Measurements from ENCODE around the gene LRIF1. TPM values are rescaled to one million over a fixed set of nuclear protein-coding genes. Genes with fewer than 3 reads are reported as not detected.

The LRIF1 gene
- total RNA-seq, 1 donor from 2014 or later = 28.4 TPM

DNA sequence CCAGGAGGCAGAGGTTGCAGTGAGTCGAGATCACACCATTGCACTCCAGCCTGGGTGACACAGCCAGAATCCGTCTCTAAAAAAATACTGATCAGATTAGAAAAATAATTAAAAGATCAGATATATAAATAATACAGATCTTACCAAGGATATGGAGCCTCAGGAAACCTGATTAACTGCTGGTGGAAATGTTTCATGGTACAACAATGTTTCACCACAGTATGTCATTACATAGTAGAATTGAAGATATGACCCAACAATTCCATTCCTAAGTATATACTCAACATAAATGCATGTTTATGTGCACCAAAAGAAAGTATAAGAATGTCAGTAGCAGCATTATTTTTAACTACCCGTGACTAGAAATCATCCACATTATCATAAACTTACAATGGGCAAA, 49.0 kb downstream of the LRIF1 start:
- H3K27me3 Mint-ChIP-seq (ENCODE audit: insufficient read depth, low read depth) = no peaks in the 10 kb centered on the region
- Histone ChIP-seq H3F3A (ENCODE audit: low read depth) (no peaks in the 10 kb centered on the region), H4K20me1 (ENCODE audit: low read depth) (no peaks in the 10 kb centered on the region), H3K27ac (no peak overlapping the region), H3K4me1 (no peaks in the 10 kb centered on the region), H3K9ac (no peak overlapping the region), H3K27me3 (no peaks in the 10 kb centered on the region), H3K4me2 (no peak overlapping the region), H3K36me3 (no peaks in the 10 kb centered on the region), H3K79me2 (ENCODE audit: low read depth) (no peaks in the 10 kb centered on the region), H3K4me3 (no peak overlapping the region), H3K9me3 (ENCODE audit: low read depth) (no peaks in the 10 kb centered on the region), H2AFZ (replicated peaks) (no peak overlapping the region)
- H3K4me1 Mint-ChIP-seq = peaks cover 3% of the 10 kb centered on the region
- H3K36me3 Mint-ChIP-seq = no peaks in the 10 kb centered on the region
- TF ChIP-seq EZH2phosphoT487 (IDR thresholded peaks at IDR 0.05) (no peak), EZH2 (IDR thresholded peaks at IDR 0.05) (no peak)
- TF ChIP-seq, protein P1, sequence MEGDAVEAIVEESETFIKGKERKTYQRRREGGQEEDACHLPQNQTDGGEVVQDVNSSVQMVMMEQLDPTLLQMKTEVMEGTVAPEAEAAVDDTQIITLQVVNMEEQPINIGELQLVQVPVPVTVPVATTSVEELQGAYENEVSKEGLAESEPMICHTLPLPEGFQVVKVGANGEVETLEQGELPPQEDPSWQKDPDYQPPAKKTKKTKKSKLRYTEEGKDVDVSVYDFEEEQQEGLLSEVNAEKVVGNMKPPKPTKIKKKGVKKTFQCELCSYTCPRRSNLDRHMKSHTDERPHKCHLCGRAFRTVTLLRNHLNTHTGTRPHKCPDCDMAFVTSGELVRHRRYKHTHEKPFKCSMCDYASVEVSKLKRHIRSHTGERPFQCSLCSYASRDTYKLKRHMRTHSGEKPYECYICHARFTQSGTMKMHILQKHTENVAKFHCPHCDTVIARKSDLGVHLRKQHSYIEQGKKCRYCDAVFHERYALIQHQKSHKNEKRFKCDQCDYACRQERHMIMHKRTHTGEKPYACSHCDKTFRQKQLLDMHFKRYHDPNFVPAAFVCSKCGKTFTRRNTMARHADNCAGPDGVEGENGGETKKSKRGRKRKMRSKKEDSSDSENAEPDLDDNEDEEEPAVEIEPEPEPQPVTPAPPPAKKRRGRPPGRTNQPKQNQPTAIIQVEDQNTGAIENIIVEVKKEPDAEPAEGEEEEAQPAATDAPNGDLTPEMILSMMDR (IDR thresholded peaks at IDR 0.05) = no peak
- no peak overlapping the region for H3K27ac Mint-ChIP-seq
- DNase-seq (ENCODE audit: low spot score) = no peak
- peaks cover 2% of the 10 kb centered on the region for H3K9me3 Mint-ChIP-seq
- no peak overlapping the region for H3K4me3 Mint-ChIP-seq

- H3K4me3 ChIP-seq = no peak overlapping the region
- no peaks in the 10 kb centered on the region for H3K4me1 ChIP-seq
- peaks cover 3% of the 10 kb centered on the region for H3K9me3 Mint-ChIP-seq
Measured at GRCh38 chr1:110912784-110913183, 50.9 kb downstream of the LRIF1 start.

DNA sequence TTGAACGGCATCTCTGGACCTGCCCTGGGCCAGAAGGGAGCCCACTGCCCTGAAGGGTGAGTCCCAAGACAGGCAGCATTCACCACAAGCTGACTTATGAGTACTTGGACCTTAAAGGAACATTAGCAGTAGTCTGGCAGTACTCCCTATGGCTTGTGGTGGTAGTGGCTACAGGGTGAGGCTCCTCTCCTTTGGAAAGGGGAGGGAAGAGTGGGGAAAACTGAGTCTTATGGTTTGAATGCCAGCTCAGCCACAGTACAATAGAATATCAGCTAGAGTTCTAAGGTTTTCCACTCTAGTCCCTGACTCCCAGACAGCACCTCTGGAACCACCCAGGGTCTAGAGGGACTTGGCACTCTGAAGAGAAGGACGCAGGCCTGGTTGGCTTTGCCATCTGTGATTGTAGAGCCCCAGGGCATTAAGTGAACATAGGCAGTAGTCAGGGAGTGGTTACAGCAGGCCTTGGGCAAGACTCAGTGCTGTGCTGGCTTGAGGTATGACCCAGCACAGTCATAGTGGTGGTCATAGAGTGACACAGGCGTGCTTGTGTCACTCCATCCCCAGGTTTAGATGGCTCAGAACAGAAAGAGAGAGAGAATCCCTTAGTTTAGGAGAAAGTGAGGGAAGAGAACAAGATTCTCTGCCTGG, 59.7 kb downstream of the LRIF1 start:
- Mint-ChIP-seq H3K4me3 (no peak overlapping the region), H3K27ac (no peak overlapping the region), H3K9me3 (no peaks in the 10 kb centered on the region), H3K36me3 (no peaks in the 10 kb centered on the region), H3K4me1 (no peaks in the 10 kb centered on the region), H3K27me3 (ENCODE audit: insufficient read depth, low read depth) (peaks cover 2% of the 10 kb centered on the region)
- no peak for DNase-seq (ENCODE audit: low spot score)
- Histone ChIP-seq H3K4me3 (no peak overlapping the region), H3K27ac (no peak overlapping the region), H3F3A (ENCODE audit: low read depth) (no peaks in the 10 kb centered on the region), H3K4me2 (no peak overlapping the region), H3K9me3 (ENCODE audit: low read depth) (no peaks in the 10 kb centered on the region), H3K9ac (no peak overlapping the region), H3K79me2 (ENCODE audit: low read depth) (no peaks in the 10 kb centered on the region), H3K27me3 (no peaks in the 10 kb centered on the region), H3K4me1 (no peaks in the 10 kb centered on the region), H3K36me3 (no peaks in the 10 kb centered on the region), H4K20me1 (ENCODE audit: low read depth) (no peaks in the 10 kb centered on the region), H2AFZ (replicated peaks) (no peak overlapping the region)
- no peak for TF ChIP-seq EZH2phosphoT487 (IDR thresholded peaks at IDR 0.05)
- TF ChIP-seq EZH2 (IDR thresholded peaks at IDR 0.05) = no peak
- TF ChIP-seq, protein P1 (IDR thresholded peaks at IDR 0.05) = no peak

More at GRCh38 chr1:110912784-110913183, 50.9 kb downstream of the LRIF1 start:
- Histone ChIP-seq H4K20me1 (ENCODE audit: low read depth) (no peaks in the 10 kb centered on the region), H2AFZ (replicated peaks) (no peak overlapping the region), H3K9ac (no peak overlapping the region), H3K9me3 (ENCODE audit: low read depth) (no peaks in the 10 kb centered on the region), H3K79me2 (ENCODE audit: low read depth) (no peaks in the 10 kb centered on the region), H3K27me3 (no peaks in the 10 kb centered on the region), H3K36me3 (no peaks in the 10 kb centered on the region), H3K4me2 (no peak overlapping the region), H3F3A (ENCODE audit: low read depth) (no peaks in the 10 kb centered on the region), H3K27ac (no peak overlapping the region)
- no peaks in the 10 kb centered on the region for H3K36me3 Mint-ChIP-seq
- H3K4me3 Mint-ChIP-seq = no peak overlapping the region
- DNase-seq (ENCODE audit: low spot score) = no peak
- no peaks in the 10 kb centered on the region for H3K4me1 Mint-ChIP-seq
- TF ChIP-seq, protein P1 (IDR thresholded peaks at IDR 0.05) = no peak
- TF ChIP-seq EZH2 (IDR thresholded peaks at IDR 0.05) = no peak
- TF ChIP-seq EZH2phosphoT487 (IDR thresholded peaks at IDR 0.05) = no peak
- no peaks in the 10 kb centered on the region for H3K27me3 Mint-ChIP-seq (ENCODE audit: insufficient read depth, low read depth)
- H3K27ac Mint-ChIP-seq = no peak overlapping the region
